Measurements from ENCODE around the gene SUMO3. TPM values are rescaled to one million over a fixed set of nuclear protein-coding genes. Genes with fewer than 3 reads are reported as not detected.

Gene SUMO3
- total RNA-seq, 1 experiment from 2014 or later: 82.9 TPM

GRCh38 chr21:44823179-44823660 lies 5.4 kb upstream of the SUMO3 start:
- H4K5ac ChIP-seq (ENCODE audit: insufficient read length, low read depth, low read length): no peak overlapping the region
- no peak overlapping the region for H3K18ac ChIP-seq (ENCODE audit: insufficient read length, low read depth, low read length)
- no peak overlapping the region for H3T11ph ChIP-seq (ENCODE audit: low read length)
- H4K8ac ChIP-seq (replicated peaks; ENCODE audit: insufficient read length, low read depth, low read length): no peak overlapping the region
- Mint-ChIP-seq H3K4me3 (no peak overlapping the region), H3K4me1 (no peaks in the 10 kb centered on the region), H3K27ac (no peak overlapping the region), H3K9me3 (peaks cover 66 to 67% of the 10 kb centered on the region in 2 experiments), H3K36me3 (ENCODE audit: insufficient read depth in 1 of 3, low read depth in 3 of 3) (peaks cover 13 to 35% (median 23%) of the 10 kb centered on the region in 3 experiments), H3K27me3 (ENCODE audit: low read depth) (peaks cover 47% of the 10 kb centered on the region)
- no peaks in the 10 kb centered on the region for H3K79me2 ChIP-seq (ENCODE audit: insufficient read depth, low read length)
- TF ChIP-seq CTCF (conservative IDR thresholded peaks at IDR 0.05): no peak
- no peak overlapping the region for H3K4ac ChIP-seq (ENCODE audit: low read depth, low read length)
- no peaks in the 10 kb centered on the region for H3K4me1 ChIP-seq (ENCODE audit: insufficient read depth, low read length)
- H3K23me2 ChIP-seq (ENCODE audit: insufficient read length, low read depth, low read length, poor library complexity, severe bottlenecking): peaks cover 5% of the 10 kb centered on the region
- no peak overlapping the region for H3K9ac ChIP-seq (ENCODE audit: extremely low read depth, insufficient read length, low read length)
- H3K4me2 ChIP-seq (ENCODE audit: insufficient read depth, insufficient read length, low read length): no peak overlapping the region
- H3K27me3 ChIP-seq (ENCODE audit: insufficient read depth, low read length): no peaks in the 10 kb centered on the region; the same call in 1 of the 2 replicates
- no peak overlapping the region for H3K27ac ChIP-seq (ENCODE audit: insufficient read length, low read depth, low read length)
- no peak overlapping the region for H2BK12ac ChIP-seq (ENCODE audit: insufficient read length, low read depth, low read length)
- H3K23ac ChIP-seq (ENCODE audit: insufficient read length, low read depth, low read length): no peak overlapping the region
- WGBS (ENCODE audit: extremely low coverage, insufficient read length, low lambda C conversion rate): no CpG with 5 or more reads among the region's 1 CpG
- H4K91ac ChIP-seq (ENCODE audit: insufficient read length, low read depth, low read length): no peak overlapping the region
- no peak overlapping the region for H3K56ac ChIP-seq (ENCODE audit: insufficient read length, low read depth, low read length)
- H2BK20ac ChIP-seq (ENCODE audit: low read depth, low read length, poor library complexity, severe bottlenecking): no peak overlapping the region
- no peak overlapping the region for H2BK5ac ChIP-seq (ENCODE audit: insufficient read length, low read length)
- no peak overlapping the region for H2AK5ac ChIP-seq (ENCODE audit: insufficient read length, low read length)
- H3K9me3 ChIP-seq (ENCODE audit: control insufficient read depth, low read depth, low read length): peaks cover 36% of the 10 kb centered on the region
- H3K79me1 ChIP-seq (ENCODE audit: insufficient read depth, low read depth, low read length, poor library complexity, severe bottlenecking): no peaks in the 10 kb centered on the region
- no peak overlapping the region for H3K14ac ChIP-seq (ENCODE audit: insufficient read depth, low read length)
- H4K20me1 ChIP-seq (ENCODE audit: control insufficient read depth, insufficient read depth, insufficient read length): no peaks in the 10 kb centered on the region
- DNase-seq: no peak
- no peak overlapping the region for H2AFZ ChIP-seq (ENCODE audit: low read length)
- H2BK120ac ChIP-seq (ENCODE audit: low read depth, low read length, poor library complexity, severe bottlenecking): no peak overlapping the region
- no peak overlapping the region for H2BK15ac ChIP-seq (ENCODE audit: low read depth, low read length)
